ENCODE results near the gene GPC3.
"Not testable (repeated sequence)": the region's sequence is repeated elsewhere in the genome, so short reads cannot be mapped to it uniquely, and the experiment has no call there.

The GPC3 gene

DNA sequence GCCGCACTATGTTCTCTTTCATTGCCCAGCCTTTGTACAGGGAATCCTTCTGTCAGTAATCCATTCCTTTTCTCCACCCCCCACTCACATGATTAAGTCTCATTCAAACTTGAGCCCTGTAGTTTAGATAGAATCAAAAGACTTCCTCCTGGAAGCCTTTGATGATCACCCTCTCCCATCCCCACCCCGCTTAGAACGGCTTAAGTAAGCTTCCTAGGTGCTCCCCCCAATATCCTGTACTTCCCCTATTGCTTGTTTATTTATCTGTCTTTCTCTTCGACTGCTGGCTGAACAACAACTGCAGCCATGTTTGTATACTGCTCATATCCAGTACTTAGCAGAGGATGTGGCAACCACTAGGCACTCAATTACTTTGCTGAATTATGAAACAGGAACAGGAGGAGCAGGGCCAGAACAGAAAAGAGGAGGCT is 38.5 kb upstream of the GPC3 start:
- Histone ChIP-seq H3K27ac (no peak overlapping the region), H3K27me3 (no peaks in the 10 kb centered on the region), H3K36me3 (no peaks in the 10 kb centered on the region), H3K9me3 (no peaks in the 10 kb centered on the region), H3K4me3 (no peak overlapping the region), H3K4me1 (no peaks in the 10 kb centered on the region)
- intact Hi-C loops (cut with DNase I; ENCODE audit: low total_unique reads) = no loop called here
- TF ChIP-seq, protein P1, sequence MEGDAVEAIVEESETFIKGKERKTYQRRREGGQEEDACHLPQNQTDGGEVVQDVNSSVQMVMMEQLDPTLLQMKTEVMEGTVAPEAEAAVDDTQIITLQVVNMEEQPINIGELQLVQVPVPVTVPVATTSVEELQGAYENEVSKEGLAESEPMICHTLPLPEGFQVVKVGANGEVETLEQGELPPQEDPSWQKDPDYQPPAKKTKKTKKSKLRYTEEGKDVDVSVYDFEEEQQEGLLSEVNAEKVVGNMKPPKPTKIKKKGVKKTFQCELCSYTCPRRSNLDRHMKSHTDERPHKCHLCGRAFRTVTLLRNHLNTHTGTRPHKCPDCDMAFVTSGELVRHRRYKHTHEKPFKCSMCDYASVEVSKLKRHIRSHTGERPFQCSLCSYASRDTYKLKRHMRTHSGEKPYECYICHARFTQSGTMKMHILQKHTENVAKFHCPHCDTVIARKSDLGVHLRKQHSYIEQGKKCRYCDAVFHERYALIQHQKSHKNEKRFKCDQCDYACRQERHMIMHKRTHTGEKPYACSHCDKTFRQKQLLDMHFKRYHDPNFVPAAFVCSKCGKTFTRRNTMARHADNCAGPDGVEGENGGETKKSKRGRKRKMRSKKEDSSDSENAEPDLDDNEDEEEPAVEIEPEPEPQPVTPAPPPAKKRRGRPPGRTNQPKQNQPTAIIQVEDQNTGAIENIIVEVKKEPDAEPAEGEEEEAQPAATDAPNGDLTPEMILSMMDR (IDR thresholded peaks at IDR 0.05) = no peak
- DNase-seq = no peak

DNA sequence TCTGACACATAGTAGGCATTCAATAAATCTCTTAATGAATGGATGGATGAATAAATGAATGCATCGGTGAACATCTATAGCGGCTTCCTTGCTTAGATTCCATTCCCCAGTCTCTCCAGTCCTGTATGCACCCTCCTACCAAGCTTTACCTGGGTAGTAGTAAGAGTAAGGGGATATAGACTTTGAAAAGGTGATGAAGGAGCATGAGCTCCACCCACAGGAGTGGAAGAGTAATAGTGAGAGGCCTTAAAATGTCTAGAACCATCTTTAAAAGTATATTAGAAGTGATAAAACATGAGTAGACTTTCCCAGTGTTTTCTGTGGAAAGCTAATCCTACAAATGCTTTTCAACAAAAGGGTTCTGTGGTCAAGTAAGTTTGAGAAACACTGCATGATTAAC is 35.5 kb upstream of the GPC3 start:
- H3K9me3 ChIP-seq = no peaks in the 10 kb centered on the region
- no peak overlapping the region for H3K4me3 ChIP-seq
- intact Hi-C loops (cut with DNase I; ENCODE audit: low total_unique reads) = no loop called here
- H3K36me3 ChIP-seq = no peaks in the 10 kb centered on the region
- H3K27ac ChIP-seq = no peak overlapping the region
- no peaks in the 10 kb centered on the region for H3K27me3 ChIP-seq
- TF ChIP-seq, protein P1 (IDR thresholded peaks at IDR 0.05) = no peak
- no peaks in the 10 kb centered on the region for H3K4me1 ChIP-seq
- DNase-seq = no peak

- H3K4me3 ChIP-seq = no peak overlapping the region
- TF ChIP-seq, protein P1 (IDR thresholded peaks at IDR 0.05) = no peak
- DNase-seq = no peak
- H3K36me3 ChIP-seq = no peaks in the 10 kb centered on the region
- no peak overlapping the region for H3K27ac ChIP-seq
- H3K27me3 ChIP-seq = no peaks in the 10 kb centered on the region
- no peaks in the 10 kb centered on the region for H3K4me1 ChIP-seq
- intact Hi-C loops (cut with DNase I; ENCODE audit: low total_unique reads) = no loop called here
- H3K9me3 ChIP-seq = no peaks in the 10 kb centered on the region
Observed at GRCh38 chrX:134019567-134020206, 34.3 kb upstream of the GPC3 start.

GRCh38 chrX:134016309-134016708 is 30.9 kb upstream of the GPC3 start:
- DNase-seq; H3K4me3 ChIP-seq; intact Hi-C loops (cut with DNase I; ENCODE audit: low total_unique reads); H3K27me3 ChIP-seq; H3K36me3 ChIP-seq; H3K4me1 ChIP-seq; H3K27ac ChIP-seq; H3K9me3 ChIP-seq: not testable (repeated sequence)

GRCh38 chrX:134015510-134015909 is 30.1 kb upstream of the GPC3 start:
- H3K4me3 ChIP-seq; H3K9me3 ChIP-seq; H3K27me3 ChIP-seq; intact Hi-C loops (cut with DNase I; ENCODE audit: low total_unique reads); H3K27ac ChIP-seq; DNase-seq; H3K36me3 ChIP-seq; H3K4me1 ChIP-seq: not testable (repeated sequence)

DNA sequence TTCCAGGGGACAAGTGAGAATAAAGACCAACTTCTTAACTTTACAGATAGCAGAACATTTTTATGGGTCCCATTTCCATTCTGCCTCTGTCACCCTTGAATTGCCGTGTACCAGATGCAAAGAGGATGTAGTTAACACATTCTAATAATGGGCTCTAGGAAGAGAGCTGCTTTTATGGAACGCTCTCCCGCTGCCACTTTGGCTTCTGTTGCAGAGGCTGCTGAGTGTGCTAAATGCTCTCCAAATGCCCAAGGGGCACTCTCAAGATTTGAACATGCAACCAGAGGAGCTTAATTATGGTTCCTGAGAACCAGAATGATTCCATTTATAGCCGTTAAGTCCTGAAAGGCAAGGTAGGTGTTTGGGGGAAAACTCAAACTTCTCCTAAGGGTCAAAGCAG is 28.1 kb upstream of the GPC3 start:
- H3K27me3 ChIP-seq = no peaks in the 10 kb centered on the region
- TF ChIP-seq, protein P1 (IDR thresholded peaks at IDR 0.05) = no peak
- no peak overlapping the region for H3K27ac ChIP-seq
- intact Hi-C loops (cut with DNase I; ENCODE audit: low total_unique reads) = no loop called here
- no peak for DNase-seq
- no peaks in the 10 kb centered on the region for H3K36me3 ChIP-seq
- H3K4me3 ChIP-seq = no peak overlapping the region
- no peaks in the 10 kb centered on the region for H3K9me3 ChIP-seq
- no peaks in the 10 kb centered on the region for H3K4me1 ChIP-seq

- Histone ChIP-seq H3K4me3 (no peak overlapping the region), H3K4me1 (no peaks in the 10 kb centered on the region), H3K9me3 (no peaks in the 10 kb centered on the region), H3K27ac (no peak overlapping the region), H3K36me3 (no peaks in the 10 kb centered on the region), H3K27me3 (no peaks in the 10 kb centered on the region)
- intact Hi-C loops (cut with DNase I; ENCODE audit: low total_unique reads) = no loop called here
- no peak for DNase-seq
- TF ChIP-seq, protein P1 (IDR thresholded peaks at IDR 0.05) = no peak
Observed at GRCh38 chrX:134013092-134013497, 27.7 kb upstream of the GPC3 start.
